ENCODE measurements around the gene MRPL32. TPM values are rescaled to one million over a fixed set of nuclear protein-coding genes. Genes with fewer than 3 reads are reported as not detected.

Gene MRPL32
- total RNA-seq, 6 donors from 2014 or later: 21.0 to 63.9 (median 42.3) TPM

GRCh38 chr7:42980514-42980913, 48.3 kb downstream of the MRPL32 start:
- ATAC-seq (ENCODE audit: low FRiP score in 2 of 2) (no peak), DNase-seq (no peak)
- no peak overlapping the region for H3K4me3 ChIP-seq
- H3K4me1 ChIP-seq: no peaks in the 10 kb centered on the region
- H3K27me3 ChIP-seq: no peaks in the 10 kb centered on the region
- H3K27ac ChIP-seq: no peak overlapping the region
- H3K36me3 ChIP-seq: no peaks in the 10 kb centered on the region
- TF ChIP-seq, protein P1, sequence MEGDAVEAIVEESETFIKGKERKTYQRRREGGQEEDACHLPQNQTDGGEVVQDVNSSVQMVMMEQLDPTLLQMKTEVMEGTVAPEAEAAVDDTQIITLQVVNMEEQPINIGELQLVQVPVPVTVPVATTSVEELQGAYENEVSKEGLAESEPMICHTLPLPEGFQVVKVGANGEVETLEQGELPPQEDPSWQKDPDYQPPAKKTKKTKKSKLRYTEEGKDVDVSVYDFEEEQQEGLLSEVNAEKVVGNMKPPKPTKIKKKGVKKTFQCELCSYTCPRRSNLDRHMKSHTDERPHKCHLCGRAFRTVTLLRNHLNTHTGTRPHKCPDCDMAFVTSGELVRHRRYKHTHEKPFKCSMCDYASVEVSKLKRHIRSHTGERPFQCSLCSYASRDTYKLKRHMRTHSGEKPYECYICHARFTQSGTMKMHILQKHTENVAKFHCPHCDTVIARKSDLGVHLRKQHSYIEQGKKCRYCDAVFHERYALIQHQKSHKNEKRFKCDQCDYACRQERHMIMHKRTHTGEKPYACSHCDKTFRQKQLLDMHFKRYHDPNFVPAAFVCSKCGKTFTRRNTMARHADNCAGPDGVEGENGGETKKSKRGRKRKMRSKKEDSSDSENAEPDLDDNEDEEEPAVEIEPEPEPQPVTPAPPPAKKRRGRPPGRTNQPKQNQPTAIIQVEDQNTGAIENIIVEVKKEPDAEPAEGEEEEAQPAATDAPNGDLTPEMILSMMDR (IDR thresholded peaks at IDR 0.05): no peak
- TF ChIP-seq POLR2A (IDR thresholded peaks at IDR 0.05) (no peak), POLR2AphosphoS5 (IDR thresholded peaks at IDR 0.05) (no peak), EP300 (IDR thresholded peaks at IDR 0.05) (no peak)
- WGBS, 2 donors: 84 to 87% methylated on average over 3 of the region's 3 CpGs
- peaks cover 0 to 5% (median 0%) of the 10 kb centered on the region in 4 donors for H3K9me3 ChIP-seq

- Histone ChIP-seq H3K4me3 (no peak overlapping the region), H3K36me3 (no peaks in the 10 kb centered on the region), H3K4me1 (no peaks in the 10 kb centered on the region), H3K9me3 (peaks cover 0 to 5% (median 0%) of the 10 kb centered on the region in 4 donors), H3K27ac (no peak overlapping the region), H3K27me3 (no peaks in the 10 kb centered on the region)
- TF ChIP-seq POLR2AphosphoS5 (IDR thresholded peaks at IDR 0.05) (no peak), POLR2A (IDR thresholded peaks at IDR 0.05) (no peak), EP300 (IDR thresholded peaks at IDR 0.05) (no peak)
- TF ChIP-seq, protein P1 (IDR thresholded peaks at IDR 0.05): no peak
- WGBS, 2 donors: 73 to 89% methylated on average over 1 of the region's 1 CpG
- no peak for DNase-seq
- no peak for ATAC-seq (ENCODE audit: low FRiP score in 2 of 2)
These were observed 49.4 kb downstream of the MRPL32 start for GRCh38 chr7:42981601-42982000.

GRCh38 chr7:42982604-42983115, 50.5 kb downstream of the MRPL32 start:
- 79 to 84% methylated on average over 3 of the region's 3 CpGs for WGBS, 2 donors
- Histone ChIP-seq H3K4me3 (no peak overlapping the region), H3K27me3 (no peaks in the 10 kb centered on the region), H3K27ac (no peak overlapping the region), H3K9me3 (peaks cover 0 to 5% (median 0%) of the 10 kb centered on the region in 4 donors), H3K4me1 (no peaks in the 10 kb centered on the region), H3K36me3 (no peaks in the 10 kb centered on the region)
- DNase-seq: no peak
- TF ChIP-seq, protein P1 (IDR thresholded peaks at IDR 0.05): no peak
- TF ChIP-seq POLR2AphosphoS5 (IDR thresholded peaks at IDR 0.05) (no peak), EP300 (IDR thresholded peaks at IDR 0.05) (no peak)
- ATAC-seq (ENCODE audit: low FRiP score in 2 of 2): no peak

GRCh38 chr7:42984137-42984536, 52.0 kb downstream of the MRPL32 start:
- WGBS, 2 donors: 74 to 80% methylated on average over 1 of the region's 1 CpG
- Histone ChIP-seq H3K27me3 (no peaks in the 10 kb centered on the region), H3K4me1 (no peaks in the 10 kb centered on the region), H3K9me3 (peaks cover 0 to 5% (median 0%) of the 10 kb centered on the region in 4 donors), H3K4me3 (no peak overlapping the region), H3K36me3 (no peaks in the 10 kb centered on the region), H3K27ac (no peak overlapping the region)
- no peak for ATAC-seq (ENCODE audit: low FRiP score in 2 of 2)
- no peak for DNase-seq
- TF ChIP-seq POLR2AphosphoS5 (IDR thresholded peaks at IDR 0.05) (no peak), EP300 (IDR thresholded peaks at IDR 0.05) (no peak), POLR2A (IDR thresholded peaks at IDR 0.05) (no peak)
- TF ChIP-seq, protein P1 (IDR thresholded peaks at IDR 0.05): no peak

GRCh38 chr7:42986213-42986612, 54.0 kb downstream of the MRPL32 start:
- H3K9me3 ChIP-seq: peaks cover 0 to 5% (median 0%) of the 10 kb centered on the region in 4 donors
- no peak overlapping the region for H3K27ac ChIP-seq
- H3K4me1 ChIP-seq: no peaks in the 10 kb centered on the region
- no peaks in the 10 kb centered on the region for H3K27me3 ChIP-seq
- no peak for ATAC-seq (ENCODE audit: low FRiP score in 2 of 2)
- no peak for DNase-seq
- no peak overlapping the region for H3K4me3 ChIP-seq
- TF ChIP-seq, protein P1 (IDR thresholded peaks at IDR 0.05): no peak
- no peak for TF ChIP-seq POLR2A (IDR thresholded peaks at IDR 0.05)
- no peak for TF ChIP-seq EP300 (IDR thresholded peaks at IDR 0.05)
- no peak for TF ChIP-seq POLR2AphosphoS5 (IDR thresholded peaks at IDR 0.05)
- H3K36me3 ChIP-seq: no peaks in the 10 kb centered on the region
- 83 to 93% methylated on average over 6 of the region's 6 CpGs for WGBS, 2 donors
